GM23338 (cell line): ENCODE data around the gene NDUFA3. TPM values are rescaled to one million over a fixed set of nuclear protein-coding genes. Genes with fewer than 3 reads are reported as not detected.

Experiments
- ATAC-seq: fragments of 200-7000 bp; cut with Tn5 transposase; 3 replicates; pipeline ENCODE4 v1.9.1; 2020
- DNase-seq: peaks from one replicate; pipeline ENCODE4 v3.0.0-alpha.2; 2015; ENCODE audit warnings: low spot score
- H2AFZ ChIP-seq: fragments of 200-600 bp; sonication (generic); 2 replicates; pipeline ENCODE4 v1.8.0; 2016; ENCODE audit warnings: antibody characterized with exemption, mild to moderate bottlenecking, moderate library complexity
- H3F3A ChIP-seq: fragments of 200-600 bp; sonication (generic); replicated peaks from 2 replicates; pipeline ENCODE4 v1.8.0; 2017; ENCODE audit warnings: antibody characterized with exemption, mixed run types, low read depth
- H3K27ac ChIP-seq: fragments of 200-600 bp; sonication (generic); 2 replicates; pipeline ENCODE4 v1.6.1; 2016; ENCODE audit warnings: low read depth
- H3K27me3 ChIP-seq: fragments of 200-600 bp; sonication (generic); 2 replicates; pipeline ENCODE4 v1.8.0; 2016; ENCODE audit warnings: mild to moderate bottlenecking, mixed run types, moderate library complexity; ENCODE audit not compliant: insufficient read depth
- H3K36me3 ChIP-seq: fragments of 200-600 bp; sonication (generic); 2 replicates; pipeline ENCODE4 v1.8.0; 2016; ENCODE audit warnings: mild to moderate bottlenecking; ENCODE audit not compliant: insufficient read depth
- H3K4me1 ChIP-seq: fragments of 200-600 bp; sonication (generic); 2 replicates; pipeline ENCODE4 v1.8.0; 2016; ENCODE audit warnings: mild to moderate bottlenecking, moderate library complexity; ENCODE audit not compliant: insufficient read depth
- H3K4me2 ChIP-seq: fragments of 200-600 bp; sonication (generic); 2 replicates; pipeline ENCODE4 v1.7.1; 2017; ENCODE audit warnings: mixed run types
- H3K4me3 ChIP-seq: fragments of 200-600 bp; sonication (generic); 2 replicates; pipeline ENCODE4 v1.6.1; 2016; ENCODE audit warnings: mixed run types
- H3K79me2 ChIP-seq: fragments of 200-600 bp; sonication (generic); replicated peaks from 2 replicates; pipeline ENCODE4 v1.8.0; 2017; ENCODE audit warnings: mild to moderate bottlenecking; ENCODE audit not compliant: insufficient read depth
- H3K9me2 ChIP-seq: fragments of 200-600 bp; sonication (generic); 2 replicates; pipeline ENCODE4 v1.8.0; 2017; ENCODE audit not compliant: insufficient read depth
- H4K20me1 ChIP-seq: fragments of 200-600 bp; sonication (generic); replicated peaks from 2 replicates; pipeline ENCODE4 v1.8.0; 2017; ENCODE audit warnings: mild to moderate bottlenecking; ENCODE audit not compliant: insufficient read depth
- H3K27ac Mint-ChIP-seq: 2 replicates; pipeline ENCODE4 v1.8.0; 2020; ENCODE audit warnings: inconsistent platforms, mild to moderate bottlenecking, moderate library complexity, mixed read lengths
- H3K27me3 Mint-ChIP-seq: 3 replicates; pipeline ENCODE4 v1.8.0; 2022; ENCODE audit warnings: low read depth, mild to moderate bottlenecking, moderate library complexity, mixed read lengths, inconsistent platforms; ENCODE audit not compliant: insufficient read depth, poor library complexity
- H3K36me3 Mint-ChIP-seq: 3 replicates; pipeline ENCODE4 v1.8.0; 2021; ENCODE audit warnings: low read depth, mild to moderate bottlenecking, inconsistent platforms, moderate library complexity, mixed read lengths
- H3K4me1 Mint-ChIP-seq: 3 replicates; pipeline ENCODE4 v1.8.0; 2020; ENCODE audit warnings: mild to moderate bottlenecking, inconsistent platforms, mixed read lengths
- H3K4me3 Mint-ChIP-seq: 3 replicates; pipeline ENCODE4 v1.8.0; 2021; ENCODE audit warnings: moderate library complexity, mild to moderate bottlenecking, inconsistent platforms, mixed read lengths
- H3K9me3 Mint-ChIP-seq: 3 replicates; pipeline ENCODE4 v1.8.0; 2020; ENCODE audit warnings: moderate library complexity, mild to moderate bottlenecking, inconsistent platforms, mixed read lengths
- CREB1 ChIP-seq: fragments of 250-450 bp; sonication (Bioruptor Pico); IDR thresholded peaks from 2 replicates; pipeline ENCODE4 v1.5.0; 2020; ENCODE audit warnings: low read depth, mild to moderate bottlenecking, moderate library complexity
- CTCF ChIP-seq, 2 experiments: fragments of 200-600 bp in 1 of 2; sonication (generic) in 1 of 2; conservative IDR thresholded peaks; 2 replicates each; pipeline versions ENCODE4 v1.5.1 to v1.6.1; 2016 to 2017; ENCODE audit warnings: antibody characterized with exemption in 2 of 2, low read depth in 2 of 2, mild to moderate bottlenecking in 2 of 2, moderate library complexity in 1 of 2
- ETS1 ChIP-seq: IDR thresholded peaks from 2 replicates; pipeline ENCODE4 v1.6.1; 2016; ENCODE audit warnings: antibody characterized with exemption
- EZH2 ChIP-seq: fragments of 200-600 bp; sonication (generic); IDR thresholded peaks from one replicate; pipeline ENCODE4 v1.8.0; 2017; ENCODE audit warnings: antibody characterized with exemption, mild to moderate bottlenecking, low read depth; ENCODE audit not compliant: unreplicated experiment
- JUNB ChIP-seq: IDR thresholded peaks from one replicate; pipeline ENCODE4 v1.6.1; 2016; ENCODE audit warnings: antibody characterized with exemption; ENCODE audit not compliant: unreplicated experiment
- NANOG ChIP-seq: IDR thresholded peaks from 2 replicates; pipeline ENCODE4 v1.6.1; 2016; ENCODE audit warnings: antibody characterized with exemption, borderline replicate concordance
- POLR2AphosphoS5 ChIP-seq: IDR thresholded peaks from 2 replicates; pipeline ENCODE4 v1.6.1; 2016; ENCODE audit warnings: antibody characterized with exemption, low read depth
- STAT1 ChIP-seq: IDR thresholded peaks from one replicate; pipeline ENCODE4 v1.6.1; 2016; ENCODE audit warnings: antibody characterized with exemption; ENCODE audit not compliant: unreplicated experiment
- ZNF114 ChIP-seq: fragments of 250-450 bp; sonication (Bioruptor Pico); IDR thresholded peaks from 2 replicates; pipeline ENCODE4 v1.5.0; 2020; ENCODE audit warnings: mild to moderate bottlenecking, moderate library complexity
- ZNF331 ChIP-seq: fragments of 250-450 bp; sonication (Bioruptor Pico); IDR thresholded peaks from 2 replicates; pipeline ENCODE4 v1.5.0; 2020; ENCODE audit warnings: low read depth, mild to moderate bottlenecking, moderate library complexity
- ZNF462 ChIP-seq: fragments of 250-450 bp; sonication (Bioruptor Pico); IDR thresholded peaks from 2 replicates; pipeline ENCODE4 v1.5.0; 2020; ENCODE audit warnings: mild to moderate bottlenecking, moderate library complexity
- polyA plus RNA-seq: library from polyadenylated mRNA; unstranded; fragments of >200 nt; fragmentation: Nextera tagmentation; extraction: Ambion mirVana; gene quantifications from 2 replicates; pipeline ENCODE4 v1.2.1, GENCODE V29; 2016
- total RNA-seq: library from RNA; depleted of rRNA; stranded (reverse); fragments of >200 nt; shearing (Covaris generic); gene quantifications from 2 replicates; pipeline ENCODE4 v1.2.3, GENCODE V29; 2014

NDUFA3 gene
- total and polyA plus RNA-seq, 2 experiments from 2014 or later = 28.4 to 691 TPM

GRCh38 chr19:54102421-54103169 is at the start of gene NDUFA3 (continued):
- no peak for TF ChIP-seq CTCF (conservative IDR thresholded peaks at IDR 0.05; ENCODE audit: low read depth in 2 of 2)

- Histone ChIP-seq H4K20me1 (no peaks in the 10 kb centered on the region), H2AFZ (no peak overlapping the region), H3K4me2 (no peak overlapping the region), H3K27me3 (no peaks in the 10 kb centered on the region), H3F3A (no peaks in the 10 kb centered on the region), H3K4me1 (no peaks in the 10 kb centered on the region), H3K4me3 (no peak overlapping the region), H3K79me2 (no peaks in the 10 kb centered on the region), H3K9me2 (no peaks in the 10 kb centered on the region), H3K27ac (no peak overlapping the region), H3K36me3 (no peaks in the 10 kb centered on the region)
- no peak for ATAC-seq
- Mint-ChIP-seq H3K27me3 (peaks cover 17% of the 10 kb centered on the region), H3K36me3 (no peaks in the 10 kb centered on the region), H3K4me1 (peaks cover 2% of the 10 kb centered on the region; the same call in 1 of the 3 replicates), H3K27ac (no peak overlapping the region), H3K4me3 (no peak overlapping the region), H3K9me3 (no peaks in the 10 kb centered on the region; the same call in 2 of the 3 replicates)
- no peak for DNase-seq
- TF ChIP-seq ZNF114 (no peak), ZNF462 (CRISPR knock-in tag) (no peak), STAT1 (no peak), ZNF331 (CRISPR knock-in tag) (no peak), POLR2AphosphoS5 (no peak), CTCF (conservative IDR thresholded peaks at IDR 0.05; ENCODE audit: low read depth in 2 of 2) (no peak), EZH2 (no peak), NANOG (no peak), ETS1 (no peak), JUNB (no peak), CREB1 (CRISPR knock-in tag) (no peak)
These were observed 40.0 kb upstream of the NDUFA3 start for GRCh38 chr19:54062643-54063042.
